GM18861 (cell line): ENCODE measurements around the gene MSL3B.
"Not testable (repeated sequence)": the region's sequence is repeated elsewhere in the genome, so short reads cannot be mapped to it uniquely, and the experiment has no call there.

Experiments used
- ATAC-seq: cut with Tn5 transposase; IDR thresholded peaks from one replicate; pipeline ENCODE4 v1.9.1; 2021; ENCODE audit not compliant: unreplicated experiment

MSL3B gene

GRCh38 chr2:233867993-233868532 is at the start of gene MSL3B:
Gene MSL3B, minus strand, starts transcription at chr2:233868386.
- no peak for ATAC-seq

- ATAC-seq, result no peak
Observed at GRCh38 chr2:233917116-233917515, 48.9 kb upstream of the MSL3B start, which contains the start of gene TRPM8. Gene TRPM8, plus strand, starts transcription at chr2:233917373. Its CDS starts 9,165 bp downstream, at chr2:233926538.

- no peak for ATAC-seq
Observed at GRCh38 chr2:233915128-233915527, 46.9 kb upstream of the MSL3B start.

GRCh38 chr2:233912691-233913423 is 44.7 kb upstream of the MSL3B start:
- ATAC-seq, result no peak

- no peak for ATAC-seq
Observed at GRCh38 chr2:233907627-233908026, 39.4 kb upstream of the MSL3B start.

GRCh38 chr2:233905945-233906344 is 37.8 kb upstream of the MSL3B start:
- ATAC-seq, result no peak

- no peak for ATAC-seq
Observed at GRCh38 chr2:233901884-233902283, 33.7 kb upstream of the MSL3B start.

- ATAC-seq, result no peak
Observed at GRCh38 chr2:233901367-233901766, 33.2 kb upstream of the MSL3B start.

GRCh38 chr2:233896253-233896652 is 28.1 kb upstream of the MSL3B start:
- not testable (repeated sequence) for ATAC-seq

GRCh38 chr2:233892793-233893192 is 24.6 kb upstream of the MSL3B start:
- no peak for ATAC-seq

GRCh38 chr2:233882353-233882752 is 14.2 kb upstream of the MSL3B start:
- no peak for ATAC-seq

- not testable (repeated sequence) for ATAC-seq
Observed at GRCh38 chr2:233872125-233872524, 3.9 kb upstream of the MSL3B start.

- no peak for ATAC-seq
Observed at GRCh38 chr2:233871432-233871831, 3.2 kb upstream of the MSL3B start.

- no peak for ATAC-seq
Observed at GRCh38 chr2:233866479-233866878, 1.7 kb downstream of the MSL3B start.

GRCh38 chr2:233865838-233866237 is 2.3 kb downstream of the MSL3B start:
- no peak for ATAC-seq

- no peak for ATAC-seq
Observed at GRCh38 chr2:233862261-233862768, 5.9 kb downstream of the MSL3B start.

- no peak for ATAC-seq
Observed at GRCh38 chr2:233858331-233858730, 9.9 kb downstream of the MSL3B start.

GRCh38 chr2:233857511-233858141 is 10.6 kb downstream of the MSL3B start:
- ATAC-seq, result no peak

GRCh38 chr2:233856184-233856583 is 12.0 kb downstream of the MSL3B start:
- no peak for ATAC-seq

- ATAC-seq, result no peak
Observed at GRCh38 chr2:233855345-233855744, 12.8 kb downstream of the MSL3B start.

GRCh38 chr2:233854241-233854981 is 13.8 kb downstream of the MSL3B start, which contains the start of gene HJURP:
Gene HJURP, minus strand, starts transcription at chr2:233854535. Its CDS starts 35 bp downstream, at chr2:233854500.
- ATAC-seq, result peak; percentile 94
